ENCODE results near the gene SHANK2.

SHANK2 gene

GRCh38 chr11:71269603-71270511 lies 17.5 kb upstream of the SHANK2 start:
- no peak for DNase-seq (ENCODE audit: low read depth in 2 of 2)

DNA sequence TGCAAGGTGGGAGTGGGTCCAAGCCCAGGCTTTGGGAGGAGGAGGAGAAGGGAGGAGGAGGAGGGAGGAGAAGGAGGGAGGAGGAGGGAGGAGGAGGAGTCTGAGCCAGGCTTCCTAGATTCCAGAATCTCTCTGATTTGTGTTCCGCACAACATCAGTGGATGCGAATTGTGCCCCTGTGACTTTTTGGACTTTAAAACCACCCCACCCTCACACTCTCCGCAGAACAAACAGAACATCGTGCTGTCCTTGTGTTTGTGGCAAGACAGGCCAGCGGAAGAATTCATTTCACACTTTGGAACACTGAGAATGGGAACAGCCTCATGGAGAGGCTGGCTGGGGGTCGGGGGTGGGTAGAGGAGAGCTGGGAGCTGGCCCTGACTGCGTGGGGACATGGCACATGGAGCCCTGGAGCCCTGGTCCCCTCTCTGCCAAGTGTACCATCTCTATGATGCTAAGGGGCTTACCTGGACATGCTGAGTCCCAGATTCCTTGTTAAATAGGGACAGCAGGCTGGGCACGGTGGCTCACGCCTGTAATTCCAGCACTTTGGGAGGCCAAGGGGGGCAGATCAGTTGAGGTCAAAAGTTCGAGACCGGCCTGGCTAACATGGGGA lies 16.4 kb upstream of the SHANK2 start:
- DNase-seq (ENCODE audit: low read depth in 2 of 2): no peak

GRCh38 chr11:71267807-71268421 lies 15.5 kb upstream of the SHANK2 start:
- DNase-seq (ENCODE audit: low read depth in 2 of 2): no peak

DNA sequence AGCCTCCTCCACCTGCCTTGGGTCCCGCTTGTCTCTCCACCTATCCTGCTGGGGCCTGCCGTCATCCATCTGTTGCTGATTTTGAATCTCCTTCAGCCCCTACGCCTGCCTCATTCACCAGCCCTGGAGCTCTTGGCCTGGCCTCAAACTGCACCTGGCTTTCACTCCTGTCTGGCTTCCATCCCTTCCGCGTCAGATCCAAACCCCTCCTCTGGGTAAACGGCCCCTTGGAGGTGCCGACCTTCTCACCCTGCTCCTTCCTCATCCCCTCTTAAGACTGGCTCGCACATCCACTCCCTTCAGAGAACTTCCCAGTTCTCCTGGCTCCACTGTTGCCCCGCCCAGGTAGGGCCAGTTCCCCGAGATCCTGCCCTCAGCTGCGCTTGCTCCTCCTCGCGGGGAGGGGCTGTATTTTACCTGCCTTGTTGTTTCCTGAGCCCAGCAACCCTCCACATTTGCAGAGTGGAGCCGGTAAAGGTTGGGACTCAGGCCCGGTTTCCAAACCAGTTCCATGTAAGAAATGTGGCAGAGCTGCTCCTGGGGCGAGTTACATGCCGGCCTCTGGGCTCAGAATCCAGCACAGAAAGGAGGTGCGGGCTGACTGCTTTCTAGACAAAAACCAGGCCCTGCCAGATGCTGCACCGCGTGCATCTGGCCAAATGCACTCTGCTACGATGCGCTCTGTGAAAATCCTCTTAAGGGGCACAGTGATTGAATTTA lies 13.9 kb upstream of the SHANK2 start:
- no peak for DNase-seq (ENCODE audit: low read depth in 2 of 2)

GRCh38 chr11:71265559-71266092 lies 13.2 kb upstream of the SHANK2 start:
- DNase-seq (ENCODE audit: low read depth in 2 of 2): no peak

DNA sequence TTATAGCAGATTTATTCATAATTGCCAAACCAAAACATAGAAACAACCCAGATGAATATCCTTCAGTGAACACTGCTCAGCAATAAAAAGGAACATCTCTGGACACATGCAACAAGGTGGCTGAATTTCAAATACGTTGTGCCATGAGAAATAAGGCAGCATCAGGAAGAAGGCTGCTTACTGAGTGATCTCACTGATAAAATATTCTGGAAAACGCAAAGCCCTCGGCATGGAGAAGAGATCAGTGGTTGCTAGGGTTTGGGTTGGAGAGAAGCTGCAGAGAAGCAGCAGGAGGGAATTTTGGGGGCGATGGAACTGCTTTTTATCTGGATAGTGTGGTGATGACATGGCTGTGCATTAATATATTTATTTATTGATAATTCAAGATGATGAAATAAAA lies 11.0 kb upstream of the SHANK2 start:
- no peak for DNase-seq (ENCODE audit: low read depth in 2 of 2)

DNA sequence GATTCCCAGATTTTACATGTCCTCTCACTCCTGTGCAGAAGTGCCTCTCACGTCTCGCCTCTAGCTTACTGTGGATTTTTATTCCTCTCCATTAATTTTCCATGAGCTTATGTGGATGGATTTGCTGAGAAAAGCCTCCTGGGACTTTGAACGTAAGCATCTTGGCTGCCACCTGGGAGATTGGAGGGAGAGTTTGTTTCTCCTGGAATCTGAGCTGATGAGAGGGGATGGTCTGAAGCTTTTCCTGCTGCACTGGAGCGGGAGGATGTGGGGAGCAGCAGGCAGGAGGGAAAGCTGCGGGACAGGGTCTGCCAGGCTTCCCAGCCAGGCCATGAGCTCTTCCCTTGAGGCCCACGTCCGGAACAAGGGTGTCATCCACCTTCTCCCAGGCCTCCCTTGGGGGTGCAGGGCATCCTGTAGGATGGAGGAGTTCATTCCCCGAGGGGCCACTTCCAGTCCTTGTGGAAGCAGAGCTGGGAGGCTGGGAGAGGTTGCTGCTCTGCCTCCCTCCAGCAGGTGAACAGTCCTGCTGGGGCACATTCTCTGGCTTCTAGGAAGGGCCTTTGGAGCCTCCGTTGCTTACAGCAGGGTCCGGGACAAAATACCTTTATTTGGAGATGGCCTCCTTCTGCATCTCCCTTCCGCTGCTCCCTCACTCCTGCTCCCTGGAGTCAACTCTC lies 3.6 kb upstream of the SHANK2 start:
- no peak for DNase-seq (ENCODE audit: low read depth in 2 of 2)

- DNase-seq (ENCODE audit: low read depth in 2 of 2): no peak
Observed at GRCh38 chr11:71255323-71255722, 2.9 kb upstream of the SHANK2 start.

DNA sequence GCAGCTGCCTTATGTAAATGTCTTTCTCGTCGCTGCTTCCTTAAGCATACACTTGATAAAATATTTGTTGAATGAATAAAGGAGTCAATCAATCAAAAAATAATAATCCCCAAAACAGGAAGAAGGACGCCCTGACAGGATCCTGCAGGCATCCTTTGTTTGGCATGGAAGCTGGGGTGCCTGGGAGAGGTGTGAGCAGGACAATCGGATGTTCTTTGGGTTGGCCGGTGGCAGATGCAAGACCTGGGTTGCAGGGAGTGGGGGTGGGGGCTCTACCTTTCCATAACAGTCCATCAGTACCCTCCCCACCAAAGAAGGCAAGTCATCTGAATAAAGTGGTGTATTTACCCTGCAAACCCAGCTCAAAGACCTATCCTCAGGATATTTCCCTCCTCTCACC lies 1.4 kb upstream of the SHANK2 start:
- DNase-seq (ENCODE audit: low read depth in 2 of 2): no peak

DNA sequence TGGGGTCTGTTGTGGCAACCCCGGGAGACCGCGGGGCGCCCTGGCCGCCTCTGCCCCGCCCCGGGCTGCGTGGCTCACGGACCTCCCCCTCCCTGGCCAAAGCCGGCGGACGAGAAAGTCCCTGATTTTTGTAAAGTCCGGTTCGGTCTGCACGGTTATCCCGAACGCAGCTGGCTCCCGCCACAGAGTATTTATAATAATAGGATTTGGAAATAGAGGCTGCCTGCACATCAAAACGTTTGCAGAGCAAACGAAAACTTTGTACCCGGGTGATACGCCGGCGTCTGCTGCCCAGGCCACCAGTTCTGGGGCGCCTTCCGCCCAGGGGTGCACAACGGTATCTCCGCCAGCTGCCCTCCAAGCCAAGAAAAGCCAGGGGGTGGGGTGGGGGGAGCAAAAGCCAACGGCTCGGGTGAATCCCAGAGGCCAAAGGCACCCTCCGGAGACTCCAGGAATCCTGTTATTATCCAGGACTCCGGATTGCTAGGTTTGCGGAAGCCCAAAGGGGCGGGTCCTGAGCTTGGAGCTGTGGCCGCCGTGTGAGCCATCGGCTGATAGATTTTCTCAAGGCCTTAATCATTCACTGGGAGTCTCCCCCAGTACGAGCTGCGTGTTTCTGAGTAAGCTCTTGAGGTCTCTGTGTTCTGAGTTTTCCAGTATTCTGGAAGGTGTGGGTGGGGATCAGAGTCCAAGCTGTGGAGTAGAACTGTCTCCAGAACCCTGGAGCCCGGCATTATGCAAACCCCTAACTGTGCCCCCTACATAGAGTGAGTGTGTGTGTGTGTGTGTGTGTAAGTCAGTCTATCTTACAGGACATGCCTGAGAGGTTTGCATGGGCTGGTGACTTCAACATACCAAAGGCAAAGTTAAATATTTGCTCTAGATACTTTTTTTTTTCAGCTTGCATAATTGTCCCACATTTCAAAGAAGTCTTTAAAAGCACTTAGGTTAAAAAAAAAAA lies 673 bp upstream of the SHANK2 start:
- no peak for DNase-seq (ENCODE audit: low read depth in 2 of 2)

DNA sequence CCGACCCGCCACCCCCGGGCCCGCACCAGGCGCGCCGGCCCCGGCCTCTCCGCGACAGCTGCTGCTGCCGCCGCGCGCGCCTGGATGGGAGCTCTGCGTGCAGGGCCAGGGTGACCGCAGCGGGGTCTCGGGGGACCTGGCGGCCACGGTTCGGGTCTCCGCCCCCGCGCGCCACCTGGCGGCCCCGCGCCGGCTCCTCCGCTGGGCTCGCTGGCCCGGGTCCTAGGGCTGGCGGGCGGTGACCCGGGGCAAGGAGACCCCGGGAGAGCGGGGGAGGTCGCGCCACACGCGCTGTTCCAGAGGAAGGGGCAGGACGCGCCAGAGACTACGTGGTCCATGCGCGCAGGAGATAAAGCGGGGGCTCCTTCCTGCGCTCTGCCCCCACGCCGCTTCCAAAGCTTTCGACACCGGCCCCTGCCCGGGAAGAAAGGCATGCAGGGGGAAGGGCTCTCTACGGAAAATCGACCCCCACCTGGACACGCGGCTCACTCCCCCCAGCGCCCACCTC lies 562 bp downstream of the SHANK2 start:
- DNase-seq (ENCODE audit: low read depth in 2 of 2): no peak

DNA sequence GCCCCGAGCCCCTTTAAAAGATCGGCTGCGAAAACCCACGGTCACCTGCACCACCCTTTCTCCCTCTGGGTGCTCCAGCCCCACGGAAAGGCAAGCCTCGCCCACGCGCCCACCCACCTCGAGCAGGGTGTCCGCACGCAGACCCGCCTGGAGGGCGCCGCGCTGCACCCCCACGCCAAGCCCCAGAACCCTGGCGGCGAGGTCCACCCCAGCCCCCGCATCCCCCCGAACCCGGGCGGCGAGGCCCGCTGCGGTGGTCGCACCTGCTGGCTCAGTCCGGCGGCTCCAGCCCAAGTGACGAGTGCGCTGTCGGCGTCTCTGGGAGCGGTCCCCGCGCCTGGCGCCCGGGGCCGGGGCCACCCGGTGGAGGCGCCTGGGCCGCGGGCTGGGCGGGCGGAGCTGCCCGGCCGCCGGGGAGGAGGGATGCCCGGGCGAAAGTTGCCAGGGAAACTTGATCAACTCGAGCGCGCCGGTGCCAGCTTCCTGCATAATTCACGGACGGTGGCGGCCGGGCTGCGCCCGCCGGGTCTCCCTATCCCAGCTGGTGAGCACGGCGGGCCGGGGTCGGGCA lies 1.1 kb downstream of the SHANK2 start:
- no peak for DNase-seq (ENCODE audit: low read depth in 2 of 2)

- no peak for DNase-seq (ENCODE audit: low read depth in 2 of 2)
Observed at GRCh38 chr11:71250523-71251150, 1.7 kb downstream of the SHANK2 start.

DNA sequence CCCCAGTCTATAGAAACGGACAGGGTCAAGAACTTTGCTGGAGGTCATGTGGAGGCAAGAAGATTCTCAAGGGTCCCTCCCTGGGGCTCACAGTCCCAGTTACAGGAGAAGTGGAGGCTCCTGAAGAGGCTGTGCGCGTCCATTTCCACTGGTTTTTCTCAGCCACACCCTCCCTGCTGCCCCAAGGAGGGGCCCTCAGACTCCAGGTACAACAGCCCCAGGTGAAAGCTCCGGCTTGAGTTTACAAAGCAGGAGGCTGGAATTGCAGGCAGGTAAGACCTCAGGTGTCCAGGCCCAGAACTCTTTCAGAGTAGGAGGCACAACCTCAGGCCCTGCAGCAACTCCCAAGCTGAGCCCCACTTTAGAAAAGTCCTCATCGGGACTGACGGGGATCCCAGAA lies 3.1 kb downstream of the SHANK2 start:
- no peak for DNase-seq (ENCODE audit: low read depth in 2 of 2)

GRCh38 chr11:71248656-71249055 lies 3.7 kb downstream of the SHANK2 start:
- DNase-seq (ENCODE audit: low read depth in 2 of 2): no peak

- DNase-seq (ENCODE audit: low read depth in 2 of 2): no peak
Observed at GRCh38 chr11:71248251-71248570, 4.2 kb downstream of the SHANK2 start.

DNA sequence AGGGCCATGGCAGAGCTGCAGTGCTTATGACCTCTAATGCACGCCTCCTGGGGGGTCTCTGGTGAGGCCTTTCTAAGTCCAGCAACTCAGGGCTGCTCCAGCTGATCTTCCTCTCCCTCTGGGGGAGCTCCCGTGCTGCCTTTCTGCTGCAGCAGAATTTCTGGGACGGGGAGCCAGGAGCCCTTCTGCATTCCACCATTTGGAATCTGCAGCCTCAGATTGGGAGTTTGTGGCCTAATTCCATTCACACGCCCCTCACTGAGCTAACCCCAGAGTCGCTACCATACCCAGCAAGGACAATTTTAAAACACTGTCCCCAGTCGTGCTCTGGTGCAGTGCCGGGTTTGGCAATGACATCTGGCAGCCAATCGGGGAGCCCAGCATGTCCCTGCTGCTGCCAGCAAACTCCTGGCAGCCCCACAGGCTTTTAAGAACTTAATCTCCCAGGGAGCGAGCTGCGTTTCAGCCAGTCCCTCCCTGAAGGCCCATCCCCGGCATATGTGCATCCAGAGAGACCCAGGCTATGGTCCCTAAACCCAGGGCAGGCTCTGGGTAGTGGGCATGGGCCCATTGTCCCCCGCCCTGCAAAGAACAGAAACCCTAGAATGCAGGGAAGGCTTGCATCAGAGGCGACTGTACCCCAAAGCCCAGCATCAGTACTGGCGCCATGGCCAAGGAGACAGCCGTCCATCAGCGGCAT lies 4.7 kb downstream of the SHANK2 start:
- no peak for DNase-seq (ENCODE audit: low read depth in 2 of 2)

DNA sequence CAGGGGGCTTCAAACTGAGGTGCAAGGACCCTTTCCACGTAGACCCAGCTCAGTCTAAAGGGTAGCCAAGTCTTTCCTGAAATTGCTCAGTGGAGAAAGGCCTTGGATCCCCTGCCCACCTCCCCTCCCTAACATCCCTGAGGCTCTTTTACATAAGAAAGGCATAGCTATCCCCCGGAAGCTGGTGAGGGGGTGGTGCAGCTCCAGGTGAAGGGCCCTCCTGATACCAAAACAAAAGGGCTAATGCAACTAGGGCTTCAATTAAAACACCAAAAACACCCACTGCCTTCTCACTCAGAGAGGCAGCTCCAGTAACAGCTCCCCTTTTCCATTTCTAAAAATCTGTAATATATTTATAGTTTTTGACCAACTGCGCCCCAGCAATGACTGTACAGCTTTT lies 5.8 kb downstream of the SHANK2 start:
- DNase-seq (ENCODE audit: low read depth in 2 of 2): no peak
